GM19193 (cell line): Measurements from ENCODE around the gene PROK2.

Experiments used
- POLR2A ChIP-seq: IDR thresholded peaks from 4 replicates; pipeline ENCODE4 v1.6.1; 2011; ENCODE audit not compliant: insufficient read depth, insufficient read length; ENCODE audit errors: extremely low read depth

The PROK2 gene

DNA sequence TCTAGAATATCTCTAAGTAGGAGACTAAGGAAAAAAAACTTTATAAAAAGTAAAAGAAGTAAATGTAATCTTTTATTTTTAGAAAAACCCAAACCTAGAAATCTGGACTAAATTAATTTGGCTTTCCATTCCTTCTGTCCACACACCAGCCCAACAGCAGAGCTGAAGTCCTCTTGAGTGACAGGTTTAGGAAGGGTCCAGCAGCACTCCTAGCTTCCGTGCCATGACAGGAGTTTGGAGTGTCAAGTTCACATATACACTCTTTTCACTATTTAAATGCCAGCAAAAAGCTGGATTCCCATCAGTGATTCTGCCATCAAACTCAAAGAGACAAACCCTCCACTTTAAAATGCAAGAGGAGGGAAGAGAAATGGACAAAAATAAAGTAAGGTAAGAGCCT, 13.1 kb downstream of the PROK2 start:
- no peak for TF ChIP-seq POLR2A

DNA sequence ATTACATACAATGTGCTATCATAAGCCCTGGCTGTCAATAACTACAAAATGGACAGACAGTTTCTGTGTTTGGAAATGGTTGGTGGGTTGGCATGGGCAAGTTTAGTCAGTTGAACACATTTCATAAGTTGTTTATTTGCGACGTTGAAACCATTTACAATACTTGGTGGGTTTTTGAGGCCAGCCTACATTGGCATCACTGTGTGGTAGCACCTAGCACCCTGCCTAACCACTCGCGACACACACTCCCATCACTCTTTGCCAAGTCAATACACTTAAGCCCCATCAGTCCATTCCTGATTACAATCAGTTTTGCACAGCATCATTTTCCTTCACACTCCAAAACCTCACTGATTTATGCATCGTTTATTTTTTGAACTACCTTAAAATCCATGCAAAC, 13.8 kb downstream of the PROK2 start:
- no peak for TF ChIP-seq POLR2A

DNA sequence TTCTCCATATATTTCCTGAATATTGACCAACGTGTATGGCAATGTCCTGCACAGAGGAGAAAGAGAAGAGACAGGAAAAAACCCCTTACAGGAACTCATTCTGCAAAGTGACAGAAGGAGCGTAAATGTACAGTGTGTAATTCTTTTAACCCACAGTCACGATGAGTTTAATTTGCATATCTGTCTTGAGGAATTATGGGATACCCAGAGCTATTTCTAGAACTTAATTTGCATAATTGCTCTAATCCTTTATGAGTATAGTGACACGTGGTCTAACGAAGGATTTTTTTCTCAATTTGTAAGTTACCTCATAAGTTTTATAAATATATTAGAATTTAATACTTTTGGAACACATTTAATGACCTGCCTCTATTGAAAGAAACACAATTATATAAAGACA, 21.5 kb downstream of the PROK2 start:
- no peak for TF ChIP-seq POLR2A

- no peak for TF ChIP-seq POLR2A
These were observed 24.8 kb downstream of the PROK2 start for GRCh38 chr3:71760140-71760539.

- TF ChIP-seq POLR2A, result no peak
These were observed 25.5 kb downstream of the PROK2 start for GRCh38 chr3:71759401-71759800.

GRCh38 chr3:71758091-71758490, 26.9 kb downstream of the PROK2 start:
- TF ChIP-seq POLR2A, result no peak

DNA sequence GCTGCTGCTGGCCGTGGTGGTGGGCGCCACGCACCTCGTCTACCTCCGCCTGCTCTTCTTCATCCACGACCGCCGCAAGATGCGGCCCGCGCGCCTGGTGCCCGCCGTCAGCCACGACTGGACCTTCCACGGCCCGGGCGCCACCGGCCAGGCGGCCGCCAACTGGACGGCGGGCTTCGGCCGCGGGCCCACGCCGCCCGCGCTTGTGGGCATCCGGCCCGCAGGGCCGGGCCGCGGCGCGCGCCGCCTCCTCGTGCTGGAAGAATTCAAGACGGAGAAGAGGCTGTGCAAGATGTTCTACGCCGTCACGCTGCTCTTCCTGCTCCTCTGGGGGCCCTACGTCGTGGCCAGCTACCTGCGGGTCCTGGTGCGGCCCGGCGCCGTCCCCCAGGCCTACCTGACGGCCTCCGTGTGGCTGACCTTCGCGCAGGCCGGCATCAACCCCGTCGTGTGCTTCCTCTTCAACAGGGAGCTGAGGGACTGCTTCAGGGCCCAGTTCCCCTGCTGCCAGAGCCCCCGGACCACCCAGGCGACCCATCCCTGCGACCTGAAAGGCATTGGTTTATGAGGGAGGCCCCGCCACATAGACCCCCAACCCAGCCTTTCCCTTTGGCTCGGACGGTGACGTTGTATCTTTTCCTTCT, 30.2 kb downstream of the PROK2 start:
- TF ChIP-seq POLR2A, result no peak

DNA sequence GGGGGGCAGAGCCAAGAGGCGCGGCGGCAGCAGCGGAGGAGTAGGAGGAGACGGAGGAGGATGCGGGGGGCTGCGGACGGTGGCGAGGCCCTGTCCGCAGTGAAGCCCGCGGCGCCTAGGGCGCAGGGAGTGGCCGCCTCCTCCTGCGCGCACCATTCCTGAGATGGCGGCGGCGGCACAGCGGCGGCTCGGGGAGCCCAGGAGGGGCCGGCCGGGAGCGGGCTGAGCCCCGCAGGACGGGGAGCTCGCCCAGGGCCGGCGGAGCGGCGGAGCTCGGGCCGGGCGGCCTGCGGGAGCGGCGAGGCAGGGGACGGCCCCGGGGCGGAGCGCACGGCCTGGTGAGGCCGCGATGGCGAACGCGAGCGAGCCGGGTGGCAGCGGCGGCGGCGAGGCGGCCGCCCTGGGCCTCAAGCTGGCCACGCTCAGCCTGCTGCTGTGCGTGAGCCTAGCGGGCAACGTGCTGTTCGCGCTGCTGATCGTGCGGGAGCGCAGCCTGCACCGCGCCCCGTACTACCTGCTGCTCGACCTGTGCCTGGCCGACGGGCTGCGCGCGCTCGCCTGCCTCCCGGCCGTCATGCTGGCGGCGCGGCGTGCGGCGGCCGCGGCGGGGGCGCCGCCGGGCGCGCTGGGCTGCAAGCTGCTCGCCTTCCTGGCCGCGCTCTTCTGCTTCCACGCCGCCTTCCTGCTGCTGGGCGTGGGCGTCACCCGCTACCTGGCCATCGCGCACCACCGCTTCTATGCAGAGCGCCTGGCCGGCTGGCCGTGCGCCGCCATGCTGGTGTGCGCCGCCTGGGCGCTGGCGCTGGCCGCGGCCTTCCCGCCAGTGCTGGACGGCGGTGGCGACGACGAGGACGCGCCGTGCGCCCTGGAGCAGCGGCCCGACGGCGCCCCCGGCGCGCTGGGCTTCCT, 31.0 kb downstream of the PROK2 start, which contains the start of gene GPR27:
TSS of gene GPR27 (plus strand) at position 155 of the 909 bp plus-strand sequence. CDS start at position 350, 195 bp downstream.
- TF ChIP-seq POLR2A, result no peak

GRCh38 chr3:71752831-71753700, 31.9 kb downstream of the PROK2 start:
- no peak for TF ChIP-seq POLR2A

DNA sequence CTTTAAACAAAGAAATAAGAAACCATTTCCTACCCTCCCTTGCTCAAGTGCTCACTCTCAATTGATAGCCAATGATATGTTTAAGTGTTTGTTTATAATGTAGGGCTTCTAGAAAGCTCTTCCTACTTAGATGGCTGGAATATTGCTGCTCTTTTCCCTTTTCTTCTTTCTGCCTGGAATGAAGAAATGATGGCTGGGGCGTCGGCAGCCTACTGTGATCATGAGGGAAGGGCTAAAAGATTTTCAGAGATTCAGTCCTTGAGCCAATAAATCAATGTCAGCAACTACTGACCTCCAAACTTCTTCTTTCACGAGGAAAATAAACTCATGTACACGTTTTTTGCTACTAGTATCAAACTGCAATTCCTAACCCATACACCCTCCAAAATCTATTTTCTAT, 33.3 kb downstream of the PROK2 start:
- no peak for TF ChIP-seq POLR2A

DNA sequence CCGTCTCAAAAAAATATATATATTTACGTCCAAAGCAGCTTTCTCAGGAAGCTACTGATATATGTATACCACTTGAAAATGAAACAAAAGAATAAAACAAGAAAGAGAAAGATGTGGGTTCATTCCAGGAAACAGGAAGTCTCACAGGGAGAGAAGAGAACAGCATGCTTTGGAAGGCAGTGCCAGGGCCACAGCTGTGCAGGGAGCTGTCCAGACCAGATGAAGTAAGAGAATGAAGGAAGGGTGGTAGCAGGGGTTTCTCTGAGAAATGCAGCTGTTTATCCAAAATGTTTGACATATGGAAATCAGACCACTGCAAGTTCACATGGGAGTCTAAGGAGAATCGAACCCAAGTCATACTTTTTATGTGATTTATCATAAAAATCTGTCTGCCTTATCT, 40.2 kb downstream of the PROK2 start:
- TF ChIP-seq POLR2A, result no peak

- no peak for TF ChIP-seq POLR2A
These were observed 42.3 kb downstream of the PROK2 start for GRCh38 chr3:71742621-71743020.

GRCh38 chr3:71734881-71735280, 50.1 kb downstream of the PROK2 start:
- no peak for TF ChIP-seq POLR2A

GRCh38 chr3:71733319-71733718, 51.6 kb downstream of the PROK2 start:
- no peak for TF ChIP-seq POLR2A

GRCh38 chr3:71732637-71733036, 52.3 kb downstream of the PROK2 start:
- no peak for TF ChIP-seq POLR2A
